Measurements from ENCODE around the gene KRTAP9-9. TPM values are rescaled to one million over a fixed set of nuclear protein-coding genes. Genes with fewer than 3 reads are reported as not detected.
A peak's percentile ranks its signal among the peaks of the same experiment; 100 is the strongest.
"Not testable (repeated sequence)": the region's sequence is repeated elsewhere in the genome, so short reads cannot be mapped to it uniquely, and the experiment has no call there.

Gene KRTAP9-9
- total and polyA plus RNA-seq, 5 experiments from 2014 or later = not detected

DNA sequence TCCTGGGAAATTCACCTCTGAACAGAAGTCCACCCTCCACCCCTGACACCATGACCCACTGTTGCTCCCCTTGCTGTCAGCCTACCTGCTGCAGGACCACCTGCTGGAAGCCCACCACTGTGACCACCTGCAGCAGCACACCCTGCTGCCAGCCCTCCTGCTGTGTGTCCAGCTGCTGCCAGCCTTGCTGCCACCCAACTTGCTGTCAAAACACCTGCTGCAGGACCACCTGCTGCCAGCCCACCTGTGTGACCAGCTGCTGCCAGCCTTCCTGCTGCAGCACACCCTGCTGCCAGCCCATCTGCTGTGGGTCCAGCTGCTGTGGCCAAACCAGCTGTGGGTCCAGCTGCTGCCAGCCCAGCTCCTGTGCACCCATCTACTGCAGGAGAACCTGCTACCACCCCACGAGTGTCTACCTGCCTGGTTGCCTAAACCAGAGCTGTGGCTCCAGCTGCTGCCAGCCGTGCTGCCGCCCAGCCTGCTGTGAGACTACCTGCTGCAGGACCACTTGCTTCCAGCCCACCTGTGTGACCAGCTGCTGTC lies 20.5 kb downstream of the KRTAP9-9 start, which contains the start of gene KRTAP9-7:
TSS of gene KRTAP9-7 (plus strand) at position 51 of the 543 bp plus-strand sequence. CDS start at position 51, 0 bp downstream.
- peak within 1 kb of the TSS in 3 of 10 donors; percentile 11 to 66 (median 63) for H3K27ac Mint-ChIP-seq
- DNase-seq, H3K4me1 Mint-ChIP-seq, H3K36me3 Mint-ChIP-seq, H3K4me3 Mint-ChIP-seq, H3K9me3 Mint-ChIP-seq, POLR2A ChIA-PET, ATAC-seq: not testable (repeated sequence)
- H3K27me3 Mint-ChIP-seq = peaks cover 0 to 14% (median 3%) of the 10 kb centered on the region in 5 donors

DNA sequence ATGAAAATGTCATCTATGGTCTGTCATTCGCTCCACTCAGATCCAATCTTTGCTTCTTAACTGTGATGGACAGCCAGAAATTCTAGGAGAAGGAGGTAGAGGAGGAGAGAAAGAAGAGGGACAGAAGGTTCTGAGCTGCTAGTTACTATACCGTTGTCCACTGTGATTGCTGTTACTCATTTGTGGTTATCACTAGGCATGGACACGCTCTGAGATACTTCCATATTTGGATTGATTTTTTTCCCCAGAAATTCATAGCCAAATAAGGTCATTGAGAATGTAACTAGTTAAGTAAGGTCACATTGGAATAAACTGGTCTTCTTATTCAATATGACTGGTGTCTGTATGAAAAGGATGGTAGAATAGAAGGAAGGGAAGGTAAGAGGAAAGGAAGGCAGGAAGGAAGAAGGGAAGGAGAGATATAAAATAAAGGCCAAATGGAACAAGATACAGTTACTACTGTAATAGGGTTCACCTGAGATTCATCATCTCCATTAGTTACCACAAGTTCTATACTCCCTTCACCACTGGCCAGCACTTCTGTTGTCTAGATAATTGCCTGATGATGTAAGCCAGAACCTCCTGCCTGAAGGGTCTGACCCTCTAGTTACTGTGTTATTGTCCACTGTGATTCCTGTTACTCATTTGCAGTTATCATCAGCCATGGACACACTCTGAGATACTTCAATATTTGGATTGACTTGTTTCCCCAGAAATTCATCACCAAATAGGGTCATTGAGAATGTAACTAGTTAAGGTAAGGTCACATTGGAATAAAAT lies 23.2 kb downstream of the KRTAP9-9 start:
- no peaks in the 10 kb centered on the region for H3K9me3 Mint-ChIP-seq
- H3K4me3 Mint-ChIP-seq = no peak overlapping the region
- DNase-seq (no peak), ATAC-seq (no peak)
- peak overlapping the region in 3 of 10 donors; percentile 8 to 54 (median 27) for H3K27ac Mint-ChIP-seq
- peaks cover under 1 to 10% (median 3%) of the 10 kb centered on the region in 4 donors for H3K4me1 Mint-ChIP-seq
- H3K36me3 Mint-ChIP-seq = no peaks in the 10 kb centered on the region
- POLR2A ChIA-PET = no interaction called here
- H3K27me3 Mint-ChIP-seq = peaks cover 0 to 14% (median 3%) of the 10 kb centered on the region in 5 donors

- POLR2A ChIA-PET = no interaction called here
- ATAC-seq (no peak), DNase-seq (no peak)
- peaks cover 0 to 1% (median 0%) of the 10 kb centered on the region in 5 donors for H3K27me3 Mint-ChIP-seq
- H3K4me3 Mint-ChIP-seq = peak overlapping the region in 1 of 10 donors; percentile 28
- peaks cover 10 to 19% (median 15%) of the 10 kb centered on the region in 4 donors for H3K4me1 Mint-ChIP-seq
- H3K27ac Mint-ChIP-seq = peak overlapping the region in 2 of 10 donors; percentile 11 to 17
- no peaks in the 10 kb centered on the region for H3K9me3 Mint-ChIP-seq
- no peaks in the 10 kb centered on the region for H3K36me3 Mint-ChIP-seq
These were observed 28.9 kb downstream of the KRTAP9-9 start for GRCh38 chr17:41284043-41284442.

- DNase-seq (no peak), ATAC-seq (peak; percentile 37 to 39)
- Mint-ChIP-seq H3K36me3 (no peaks in the 10 kb centered on the region), H3K4me3 (peak overlapping the region in 3 of 10 donors; percentile 12 to 35 (median 19)), H3K27ac (peak overlapping the region in 2 of 10 donors; percentile 37 to 68), H3K4me1 (peaks cover 10 to 19% (median 15%) of the 10 kb centered on the region in 4 donors), H3K9me3 (no peaks in the 10 kb centered on the region), H3K27me3 (no peaks in the 10 kb centered on the region)
- POLR2A ChIA-PET = no interaction called here
These were observed 29.4 kb downstream of the KRTAP9-9 start for GRCh38 chr17:41284546-41284945.

GRCh38 chr17:41287050-41287449 lies 31.9 kb downstream of the KRTAP9-9 start:
- H3K36me3 Mint-ChIP-seq = no peaks in the 10 kb centered on the region
- POLR2A ChIA-PET = no interaction called here
- H3K27me3 Mint-ChIP-seq = no peaks in the 10 kb centered on the region
- H3K9me3 Mint-ChIP-seq = no peaks in the 10 kb centered on the region
- ATAC-seq (no peak), DNase-seq (no peak)
- H3K4me1 Mint-ChIP-seq = peaks cover 13 to 19% (median 16%) of the 10 kb centered on the region in 4 donors
- H3K27ac Mint-ChIP-seq = no peak overlapping the region
- H3K4me3 Mint-ChIP-seq = no peak overlapping the region

GRCh38 chr17:41294016-41294415 lies 38.8 kb downstream of the KRTAP9-9 start:
- Mint-ChIP-seq H3K27me3 (no peaks in the 10 kb centered on the region), H3K9me3 (peaks cover 0 to 3% (median 0%) of the 10 kb centered on the region in 9 donors), H3K4me1 (peaks cover 0 to 3% (median 1%) of the 10 kb centered on the region in 4 donors), H3K4me3 (no peak overlapping the region), H3K27ac (peak overlapping the region in 2 of 10 donors; percentile 18 to 29), H3K36me3 (no peaks in the 10 kb centered on the region)
- POLR2A ChIA-PET = no interaction called here
- DNase-seq (no peak), ATAC-seq (no peak)

- DNase-seq (no peak), ATAC-seq (no peak)
- Mint-ChIP-seq H3K27ac (no peak overlapping the region), H3K36me3 (peaks cover 0 to 8% (median 6%) of the 10 kb centered on the region in 3 donors), H3K4me1 (peaks cover 12 to 27% (median 14%) of the 10 kb centered on the region in 4 donors), H3K9me3 (peaks cover 0 to 10% (median 2%) of the 10 kb centered on the region in 9 donors), H3K27me3 (no peaks in the 10 kb centered on the region), H3K4me3 (no peak overlapping the region)
- POLR2A ChIA-PET = no interaction called here
These were observed 41.7 kb downstream of the KRTAP9-9 start for GRCh38 chr17:41296846-41297245.

DNA sequence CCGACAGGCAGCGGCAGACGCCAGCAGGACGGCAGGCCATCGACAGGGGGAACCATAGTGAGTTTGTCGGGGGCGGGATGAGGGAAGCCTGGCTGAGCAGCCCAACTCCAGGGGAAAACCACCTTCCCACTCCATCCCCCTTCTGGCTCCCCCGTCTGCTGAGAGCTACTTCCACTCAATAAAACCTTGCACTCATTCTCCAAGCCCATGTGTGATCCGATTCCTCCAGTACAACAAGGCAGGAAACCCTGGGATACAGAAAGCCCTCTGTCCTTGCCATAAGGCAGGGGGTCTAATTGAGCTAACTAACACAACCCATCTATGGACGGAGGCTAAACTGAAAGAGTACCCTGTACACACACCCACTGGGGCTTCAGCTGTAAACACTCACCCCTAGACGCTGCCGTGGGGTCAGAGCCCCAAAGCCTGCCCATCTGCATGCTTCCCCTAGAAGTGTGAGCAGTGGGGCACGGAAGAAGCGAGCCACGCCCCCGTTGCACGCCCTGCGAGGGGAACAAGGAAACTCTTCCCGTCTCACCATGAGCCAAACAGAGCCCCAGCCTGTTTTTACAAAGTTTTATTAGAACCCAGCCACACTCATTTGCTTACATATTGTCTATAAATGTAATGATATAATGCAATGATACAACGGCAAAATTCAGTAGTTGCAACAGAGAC lies 43.4 kb downstream of the KRTAP9-9 start:
- Mint-ChIP-seq H3K27me3 (no peaks in the 10 kb centered on the region), H3K4me3 (no peak overlapping the region), H3K9me3 (peaks cover 0 to 10% (median 2%) of the 10 kb centered on the region in 9 donors), H3K27ac (peak overlapping the region in 1 of 10 donors; percentile 48), H3K4me1 (peaks cover 16 to 33% (median 21%) of the 10 kb centered on the region in 4 donors), H3K36me3 (peaks cover 0 to 8% (median 6%) of the 10 kb centered on the region in 3 donors)
- ATAC-seq (no peak), DNase-seq (no peak)
- POLR2A ChIA-PET = no interaction called here

GRCh38 chr17:41301204-41301790 lies 46.1 kb downstream of the KRTAP9-9 start:
- POLR2A ChIA-PET = interaction anchor here (1.0 kb wide), 1 partner anchor 10 kb away, joined by 4 read pairs; no protein-coding TSS in a partner anchor
- Mint-ChIP-seq H3K27me3 (no peaks in the 10 kb centered on the region), H3K27ac (peak overlapping the region in 7 of 10 donors; percentile 2 to 89 (median 37)), H3K4me3 (peak overlapping the region in 2 of 10 donors; percentile 16 to 29), H3K4me1 (peaks cover 23 to 46% (median 33%) of the 10 kb centered on the region in 4 donors), H3K36me3 (peaks cover 0 to 8% (median 6%) of the 10 kb centered on the region in 3 donors), H3K9me3 (peaks cover 0 to 7% (median 2%) of the 10 kb centered on the region in 9 donors)
- DNase-seq (no peak), ATAC-seq (no peak)

- H3K4me3 Mint-ChIP-seq = peak within 1 kb of the TSS in 2 of 10 donors; percentile 29 to 30
- no peak for DNase-seq
- POLR2A ChIA-PET = no interaction called here
These were observed 47.0 kb downstream of the KRTAP9-9 start, which contains the start of gene KRTAP29-1 for GRCh38 chr17:41301916-41302901. TSS of gene KRTAP29-1 (minus strand) at chr17:41302851. CDS start at chr17:41302851, 0 bp downstream.

GRCh38 chr17:41302981-41303380 lies 47.8 kb downstream of the KRTAP9-9 start:
- peaks cover 0 to 7% (median 2%) of the 10 kb centered on the region in 9 donors for H3K9me3 Mint-ChIP-seq
- H3K36me3 Mint-ChIP-seq = peaks cover 0 to 8% (median 6%) of the 10 kb centered on the region in 3 donors
- no peak overlapping the region for H3K4me3 Mint-ChIP-seq
- H3K27me3 Mint-ChIP-seq = no peaks in the 10 kb centered on the region
- POLR2A ChIA-PET = no interaction called here
- H3K4me1 Mint-ChIP-seq = peaks cover 40 to 63% (median 50%) of the 10 kb centered on the region in 4 donors
- ATAC-seq = no peak
- peak overlapping the region in 1 of 10 donors; percentile 26 for H3K27ac Mint-ChIP-seq
- DNase-seq = no peak

More at GRCh38 chr17:41301916-41302901, 47.0 kb downstream of the KRTAP9-9 start, which contains the start of gene KRTAP29-1:
- H3K9me3 Mint-ChIP-seq = peaks cover 0 to 7% (median 2%) of the 10 kb centered on the region in 9 donors
- peaks cover 32 to 56% (median 43%) of the 10 kb centered on the region in 4 donors for H3K4me1 Mint-ChIP-seq
- peak within 1 kb of the TSS in 7 of 10 donors; percentile 2 to 89 (median 51) for H3K27ac Mint-ChIP-seq
- no peak for ATAC-seq
- peaks cover 0 to 8% (median 6%) of the 10 kb centered on the region in 3 donors for H3K36me3 Mint-ChIP-seq
- no peaks in the 10 kb centered on the region for H3K27me3 Mint-ChIP-seq
